ENCODE measurements around the gene FAM47B. TPM values are rescaled to one million over a fixed set of nuclear protein-coding genes. Genes with fewer than 3 reads are reported as not detected.

The FAM47B gene
- not detected for total RNA-seq

GRCh38 chrX:34942496-34942895, at the start of gene FAM47B:
Gene FAM47B, plus strand, starts transcription at chrX:34942796. Its CDS starts 36 bp downstream, at chrX:34942832.
- DNase-seq = no peak

GRCh38 chrX:34893741-34894140, 48.9 kb upstream of the FAM47B start:
- DNase-seq = no peak

GRCh38 chrX:34900691-34901090, 41.9 kb upstream of the FAM47B start:
- no peak for DNase-seq

DNA sequence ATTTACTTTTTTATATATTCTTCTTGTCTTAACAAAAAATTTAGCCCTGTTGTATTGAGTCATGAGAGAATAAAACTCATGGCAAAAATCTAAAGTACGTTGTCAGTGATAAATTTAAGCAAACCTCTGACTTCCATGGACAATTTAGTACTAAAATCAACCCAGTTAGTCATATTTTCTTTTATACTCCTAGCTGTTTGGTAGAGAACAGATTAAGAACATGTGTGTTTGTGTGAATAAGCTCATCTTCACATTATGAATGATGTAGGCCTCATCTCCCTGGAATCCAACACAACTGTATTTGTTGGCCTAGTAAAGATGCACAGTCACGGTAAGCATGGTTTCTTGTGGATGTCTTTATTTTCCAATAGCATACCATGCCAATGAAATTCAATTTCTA, 40.8 kb upstream of the FAM47B start:
- DNase-seq = no peak

GRCh38 chrX:34903316-34903715, 39.3 kb upstream of the FAM47B start:
- DNase-seq = no peak

DNA sequence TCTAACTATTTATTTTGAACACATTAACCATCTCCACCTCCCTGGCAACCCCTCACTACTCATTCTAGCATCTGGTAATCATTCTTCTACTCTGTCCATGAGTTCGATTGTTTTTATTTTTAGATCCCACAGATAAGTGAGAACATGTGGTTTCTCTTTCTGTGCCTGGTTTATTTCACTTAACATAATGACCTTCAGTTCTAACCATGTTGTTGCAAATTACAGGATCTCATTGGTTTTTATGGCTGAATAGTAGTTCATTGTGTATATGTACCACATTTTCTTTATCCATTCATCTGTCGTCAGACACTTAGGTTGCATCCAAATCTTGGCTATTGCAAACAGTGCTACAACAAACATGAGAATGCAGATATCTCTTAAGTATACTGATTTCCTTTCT, 33.4 kb upstream of the FAM47B start:
- no peak for DNase-seq

- no peak for DNase-seq
These were observed 27.0 kb upstream of the FAM47B start for GRCh38 chrX:34915463-34916225.

DNA sequence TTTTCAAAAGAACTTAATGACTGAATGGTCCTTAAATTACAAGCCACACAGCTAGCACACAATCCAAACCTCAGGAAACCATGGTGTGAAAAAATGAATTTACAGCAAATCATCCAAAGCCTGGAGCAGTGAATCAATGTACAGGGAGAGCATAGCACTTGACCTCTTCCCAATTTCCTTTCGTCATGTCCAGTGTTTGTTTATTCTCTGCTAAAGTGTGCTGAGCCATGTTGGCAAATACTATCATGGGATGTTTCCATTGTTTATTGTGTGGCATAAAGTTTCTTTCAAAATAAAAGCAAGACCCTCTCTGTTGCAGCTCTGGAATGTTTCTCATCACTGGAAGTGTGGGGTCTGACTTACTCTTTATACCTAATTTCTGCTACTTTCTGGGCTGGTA, 25.4 kb upstream of the FAM47B start:
- no peak for DNase-seq

GRCh38 chrX:34918091-34918736, 24.4 kb upstream of the FAM47B start:
- DNase-seq = no peak

DNA sequence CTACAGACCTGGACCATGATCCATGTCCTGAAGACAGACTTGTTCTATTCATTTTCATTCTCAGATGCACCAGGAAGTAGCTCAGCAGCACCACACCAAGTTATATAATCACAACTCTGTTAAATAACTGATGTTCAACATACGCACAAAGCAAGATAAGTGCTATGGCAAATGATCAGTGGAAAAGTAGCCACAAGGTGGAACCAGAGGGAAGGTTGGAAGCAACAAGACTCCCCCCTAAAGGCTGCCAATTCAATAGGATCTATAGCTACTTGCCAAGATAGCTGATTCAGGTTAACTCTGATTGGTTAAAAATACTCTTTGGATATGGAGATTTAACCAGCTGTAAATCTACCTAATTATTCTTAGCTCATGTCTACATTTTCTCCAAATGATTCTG, 23.7 kb upstream of the FAM47B start:
- no peak for DNase-seq

DNA sequence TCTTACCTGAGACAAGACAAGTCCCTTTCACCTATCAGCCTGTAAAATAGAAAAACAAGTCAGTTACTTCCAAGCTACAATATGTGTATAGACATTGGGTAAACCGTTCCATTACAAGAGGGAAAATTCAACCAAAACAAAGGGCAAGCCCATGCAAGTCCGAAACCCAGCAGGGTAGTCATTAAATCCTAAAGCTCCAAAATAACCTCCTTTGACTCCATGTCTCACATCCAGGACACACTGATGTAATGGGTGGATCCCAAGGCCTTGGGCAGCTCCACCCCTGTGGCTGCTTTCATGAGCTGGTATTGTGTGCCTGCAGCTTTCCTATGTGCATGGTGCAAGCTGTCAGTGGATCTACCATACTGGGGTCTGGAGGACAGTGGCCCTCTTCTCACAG, 14.7 kb upstream of the FAM47B start:
- DNase-seq = no peak

DNA sequence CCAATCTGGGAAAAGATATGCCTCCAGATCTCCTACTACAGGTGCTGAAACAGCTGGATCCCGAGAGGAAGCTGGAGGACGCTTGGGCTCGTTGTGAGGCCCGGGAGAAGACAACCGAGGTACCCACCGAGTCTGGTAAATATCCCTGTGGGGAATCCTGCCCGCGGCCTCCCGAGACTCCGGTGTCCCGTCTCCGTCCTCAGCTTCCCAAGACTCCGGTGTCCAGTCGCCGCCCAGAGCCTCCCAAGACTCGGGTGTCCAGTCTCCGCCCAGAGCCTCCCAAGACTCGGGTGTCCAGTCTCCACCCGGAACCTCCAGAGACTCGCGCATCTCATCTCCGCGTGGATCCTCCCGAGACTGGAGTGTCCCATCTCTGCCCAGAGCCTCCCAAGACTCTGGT, 639 bp downstream of the FAM47B start:
- DNase-seq = no peak

GRCh38 chrX:34956916-34957315, 14.3 kb downstream of the FAM47B start:
- DNase-seq = no peak

DNA sequence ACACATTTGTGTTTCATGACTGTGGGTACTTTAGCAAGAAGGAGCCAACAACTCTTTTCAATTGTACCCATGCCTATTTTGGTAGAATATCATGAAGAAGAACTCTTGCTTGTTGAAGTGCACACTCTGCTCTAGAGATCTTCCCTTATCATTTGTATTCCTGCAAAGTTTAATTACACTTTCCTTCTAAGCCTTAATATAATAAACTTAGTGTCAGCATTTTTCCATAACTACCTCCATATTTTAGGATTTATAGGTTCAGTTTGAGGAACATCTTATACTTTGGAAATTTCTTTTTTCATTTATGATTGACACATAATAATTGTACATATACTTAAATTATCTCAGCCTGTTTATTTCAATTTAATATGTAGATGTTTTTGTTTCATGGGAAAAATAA, 19.1 kb downstream of the FAM47B start:
- DNase-seq = no peak

- no peak for DNase-seq
These were observed 29.6 kb downstream of the FAM47B start for GRCh38 chrX:34972206-34972605.

DNA sequence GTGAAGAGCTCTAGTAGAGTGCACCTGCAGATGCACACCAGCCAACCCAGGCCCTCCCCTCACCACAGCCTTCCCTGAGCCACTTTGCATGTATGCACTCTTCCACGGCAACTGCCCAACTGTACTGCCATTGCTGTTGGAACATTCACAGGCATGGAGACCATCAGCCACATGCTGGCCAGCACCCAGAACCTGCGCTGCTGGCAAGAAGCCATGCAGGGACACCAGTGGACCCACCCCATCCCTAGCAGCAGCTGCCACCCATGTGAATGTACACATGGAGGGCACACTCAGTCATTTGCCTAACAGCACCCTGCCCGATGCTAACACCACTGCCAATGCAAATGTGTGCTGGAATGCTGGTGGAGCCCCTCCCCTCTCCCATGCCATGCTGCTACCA, 35.6 kb downstream of the FAM47B start:
- DNase-seq = no peak

DNA sequence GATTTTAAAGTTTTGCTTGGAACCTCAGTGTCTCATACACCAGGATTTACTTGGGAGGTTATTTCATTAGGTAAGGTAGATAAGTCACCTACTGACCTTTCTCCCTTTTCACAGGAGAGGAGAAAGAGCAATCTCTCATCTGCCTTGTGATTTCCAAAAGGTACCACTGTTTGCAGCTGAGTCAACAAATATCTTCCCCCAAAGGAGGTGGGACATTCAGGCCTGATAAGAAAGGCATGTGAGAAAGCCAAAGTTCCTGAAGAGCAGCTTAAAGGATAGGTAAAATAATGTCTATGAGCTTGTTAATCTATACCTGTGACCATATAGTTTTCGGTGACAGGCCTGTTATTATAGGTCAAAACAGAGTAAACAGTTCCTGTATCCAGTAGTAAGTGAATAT, 45.0 kb downstream of the FAM47B start:
- no peak for DNase-seq

Measured in skin of body (tissue), 2 donors.